Measurements from ENCODE around the gene HDGF. TPM values are rescaled to one million over a fixed set of nuclear protein-coding genes. Genes with fewer than 3 reads are reported as not detected.
A peak's percentile ranks its signal among the peaks of the same experiment; 100 is the strongest.

HDGF gene
- total RNA-seq, 1 experiment from 2014 or later, result 264 TPM

- DNase-seq (ENCODE audit: low read depth), result peak; percentile 94
These were observed 4.5 kb downstream of the HDGF start for GRCh38 chr1:156746728-156747631.

DNA sequence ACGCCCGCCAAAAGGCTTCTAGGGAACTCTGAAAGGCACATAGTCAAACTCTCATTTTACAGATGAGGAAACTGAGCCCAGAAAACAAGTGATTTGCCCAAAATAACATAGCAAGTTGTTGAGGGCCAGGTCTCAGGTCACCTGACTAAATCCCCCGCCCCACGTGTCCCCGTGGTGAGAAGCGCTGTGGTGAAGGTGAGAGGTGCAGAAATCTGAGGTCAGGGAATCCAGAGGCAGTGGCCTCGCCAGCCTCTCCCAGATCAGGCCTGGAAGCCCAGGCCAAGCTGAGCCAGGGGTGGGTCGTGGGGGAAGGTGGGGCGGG is 5.1 kb downstream of the HDGF start:
- DNase-seq (ENCODE audit: low read depth), result no peak

- DNase-seq (ENCODE audit: low read depth), result no peak
These were observed 5.6 kb downstream of the HDGF start for GRCh38 chr1:156745881-156746280.

DNA sequence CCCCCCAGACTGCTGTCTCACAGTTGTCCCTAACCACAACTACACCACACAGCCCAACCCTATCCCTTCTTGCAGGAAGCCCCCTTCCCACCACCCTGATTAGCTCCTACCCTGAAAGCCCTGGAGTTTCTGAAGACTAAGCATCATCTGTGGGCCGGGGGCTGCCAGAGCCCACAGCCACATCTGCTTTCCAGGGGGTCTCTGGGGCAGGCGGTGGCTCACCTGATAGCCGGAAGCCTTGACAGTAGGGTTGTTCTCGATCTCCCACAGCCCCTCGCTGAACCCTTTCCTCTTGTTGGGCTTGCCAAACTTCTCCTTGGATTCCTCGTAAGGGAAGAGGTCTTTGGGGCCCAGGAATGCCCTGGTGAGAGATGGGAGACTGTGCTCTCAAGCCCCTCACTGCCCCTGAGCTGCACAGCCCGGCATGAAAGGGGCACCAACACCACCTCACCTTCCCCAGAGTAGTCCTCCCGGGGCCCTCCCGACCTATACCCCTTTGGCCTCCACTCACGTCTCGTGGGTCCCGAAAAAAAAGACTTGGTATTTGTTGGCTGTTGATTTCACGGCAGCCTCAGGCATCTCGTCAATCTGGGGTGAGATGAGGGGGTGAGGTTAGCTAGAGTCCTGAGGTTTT is 6.6 kb downstream of the HDGF start:
- DNase-seq (ENCODE audit: low read depth), result no peak

GRCh38 chr1:156744344-156744743 is 7.1 kb downstream of the HDGF start:
- no peak for DNase-seq (ENCODE audit: low read depth)

DNA sequence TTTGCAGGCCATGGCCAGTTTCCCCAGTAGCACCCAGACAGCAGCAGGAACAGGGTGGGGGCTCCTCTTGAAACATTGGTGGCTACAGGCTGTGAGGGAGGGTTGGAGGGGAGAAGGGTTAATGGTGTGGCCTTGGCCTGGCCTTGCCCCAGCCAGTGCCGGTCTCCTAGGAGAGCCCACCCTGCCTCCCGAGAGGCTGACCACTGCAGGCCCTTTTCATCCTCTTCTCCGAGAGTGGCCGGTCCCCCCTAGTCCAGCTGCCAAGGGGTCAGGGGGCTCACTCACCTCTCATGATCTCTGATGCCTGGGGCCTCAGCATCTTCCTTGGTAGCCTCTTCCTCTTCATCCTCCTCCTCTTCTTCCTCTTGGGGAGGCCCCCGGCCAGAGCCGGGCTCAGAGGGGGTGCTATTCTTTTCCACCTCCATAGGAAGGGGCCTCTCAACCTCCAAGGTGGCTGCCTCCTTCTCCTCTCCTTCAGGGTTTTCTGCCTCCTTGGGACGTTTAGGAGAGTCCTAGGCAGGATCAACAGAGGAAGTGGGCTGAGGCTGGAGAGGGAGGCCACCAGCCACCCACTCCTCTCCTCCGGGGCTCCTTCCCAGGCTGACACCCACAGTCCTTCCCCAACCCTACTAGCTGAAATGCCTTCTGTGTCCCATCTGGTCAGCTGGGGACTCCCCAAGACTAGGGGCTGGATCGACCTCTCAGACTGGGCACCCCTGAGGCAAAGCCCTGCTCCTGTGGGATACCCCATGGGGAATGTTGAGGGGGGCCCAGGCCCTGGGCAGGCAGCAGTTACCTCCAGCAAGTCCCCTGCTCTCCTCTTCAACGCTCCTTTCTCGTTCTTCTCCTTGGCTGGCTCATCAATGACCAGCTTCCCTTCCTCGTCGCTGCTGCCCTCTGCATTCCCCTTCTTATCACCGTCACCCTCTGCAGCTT is 7.8 kb downstream of the HDGF start:
- DNase-seq (ENCODE audit: low read depth), result no peak

- DNase-seq (ENCODE audit: low read depth), result no peak
These were observed 8.7 kb downstream of the HDGF start for GRCh38 chr1:156742801-156743200.

DNA sequence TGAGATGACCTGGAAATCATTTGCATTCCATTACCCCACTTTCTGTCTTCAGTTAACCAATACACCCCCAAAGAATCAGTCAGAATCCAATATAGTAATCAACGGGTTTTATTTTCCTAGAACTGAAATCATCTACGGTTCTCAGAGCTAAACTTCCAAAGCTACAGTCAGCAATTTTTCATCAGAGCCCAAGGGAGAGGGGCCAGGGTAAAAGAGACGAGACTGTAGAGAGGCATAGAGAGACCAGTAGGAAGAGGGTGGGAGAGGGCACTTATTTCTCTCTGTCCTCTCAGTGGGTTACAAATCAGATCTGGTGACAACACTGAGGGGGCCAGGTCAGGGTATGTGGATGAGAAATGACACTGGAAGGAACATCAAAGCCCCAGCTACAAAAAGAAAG is 9.5 kb downstream of the HDGF start:
- no peak for DNase-seq (ENCODE audit: low read depth)

GRCh38 chr1:156741481-156741983 is 9.9 kb downstream of the HDGF start:
- no peak for DNase-seq (ENCODE audit: low read depth)

DNA sequence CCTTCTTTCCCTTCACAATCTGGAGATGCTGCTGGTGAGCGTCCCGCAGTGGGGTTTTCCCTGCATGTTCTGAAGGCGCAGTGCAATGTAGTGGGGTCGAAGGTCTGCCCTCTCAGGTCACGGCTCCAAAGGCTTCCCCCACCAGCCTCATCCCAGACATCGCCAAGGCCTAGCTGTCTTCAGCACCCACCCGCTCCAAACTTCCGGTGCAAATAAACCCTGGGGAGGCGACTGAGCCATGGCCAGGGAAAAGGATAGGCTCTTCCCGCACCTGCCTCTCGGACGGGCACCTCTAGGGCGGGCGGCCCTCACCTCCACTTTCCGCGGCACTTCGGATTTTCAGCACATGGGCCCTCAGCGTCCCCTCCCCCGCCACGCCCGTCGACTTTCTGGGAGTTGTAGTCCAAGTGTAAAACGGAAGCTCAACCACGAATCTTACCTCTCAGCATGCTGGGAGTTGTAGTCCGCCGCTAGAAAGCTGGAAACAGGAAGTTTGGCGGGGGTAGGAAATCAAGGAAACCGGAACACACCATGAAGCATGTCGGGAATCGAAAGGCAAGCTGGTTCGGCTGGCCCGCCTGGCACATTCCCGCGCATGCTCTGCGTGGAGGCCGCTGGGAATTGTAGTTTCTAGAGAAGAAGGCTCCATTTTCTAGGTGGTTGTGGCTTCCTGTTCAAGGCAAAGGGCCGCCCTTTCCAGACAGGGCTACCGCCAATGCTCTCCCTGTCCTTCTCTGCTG is 10.6 kb downstream of the HDGF start, which contains the start of gene MRPL24:
Gene MRPL24, minus strand, starts transcription at position 348 of the 740 bp plus-strand sequence. CDS start 2,384 bp downstream, outside the sequence.
- peak; percentile 100 for DNase-seq (ENCODE audit: low read depth)

GRCh38 chr1:156740237-156740740 is 11.2 kb downstream of the HDGF start:
- no peak for DNase-seq (ENCODE audit: low read depth)

DNA sequence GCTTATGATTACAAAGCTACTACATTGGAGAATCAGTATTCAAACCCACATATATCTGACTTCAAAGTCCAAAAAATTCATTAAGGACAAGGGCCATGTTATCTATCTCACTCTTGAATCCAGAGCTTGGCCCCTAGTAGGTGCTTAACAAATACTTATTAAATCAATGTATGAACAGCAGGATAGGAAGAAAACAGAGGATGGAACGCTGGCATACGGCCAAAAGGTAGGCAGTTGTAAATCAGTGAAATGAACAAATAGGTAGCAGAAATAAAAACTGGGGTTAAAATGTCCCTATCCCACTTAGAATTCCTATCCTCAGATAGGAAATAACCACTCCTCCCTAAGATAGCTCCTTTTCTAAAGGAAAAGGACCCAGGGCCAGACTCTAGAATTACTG is 12.6 kb downstream of the HDGF start:
- no peak for DNase-seq (ENCODE audit: low read depth)

GRCh38 chr1:156738407-156738806 is 13.1 kb downstream of the HDGF start:
- no peak for DNase-seq (ENCODE audit: low read depth)

- DNase-seq (ENCODE audit: low read depth), result no peak
These were observed 17.4 kb downstream of the HDGF start for GRCh38 chr1:156733989-156734584.

- DNase-seq (ENCODE audit: low read depth), result peak; percentile 98
These were observed 22.6 kb downstream of the HDGF start, which contains the start of gene ISG20L2 for GRCh38 chr1:156728599-156729462. TSS of gene ISG20L2 (minus strand) at chr1:156728766. CDS start at chr1:156727652, 1,114 bp downstream.

GRCh38 chr1:156727926-156728598 is 23.4 kb downstream of the HDGF start, which contains the start of gene METTL25B:
TSS of gene METTL25B (plus strand) at chr1:156728469. CDS start at chr1:156729105, 636 bp downstream.
- DNase-seq (ENCODE audit: low read depth), result peak; percentile 85

GRCh38 chr1:156727492-156727891 is 24.0 kb downstream of the HDGF start:
- DNase-seq (ENCODE audit: low read depth), result no peak

- peak; percentile 79 for DNase-seq (ENCODE audit: low read depth)
These were observed 24.8 kb downstream of the HDGF start for GRCh38 chr1:156726549-156727226.

All from M059J (cell line).